BJ (cell line): ENCODE results near the gene WNT7A. TPM values are rescaled to one million over a fixed set of nuclear protein-coding genes. Genes with fewer than 3 reads are reported as not detected.

Experiments used
- CTCF ChIA-PET: fragments of 350-600 bp; formaldehyde crosslinking; extraction: SDS; loops from one replicate; lab custom pipeline; 2021; ENCODE audit warnings: antibody characterized with exemption, inconsistent platforms; lab: Yijun Ruan, JAX
- POLR2A ChIA-PET: fragments of 300-600 bp; sonication (Branson Sonifier 250); formaldehyde crosslinking; extraction: SDS; loops from one replicate; lab custom pipeline; 2021; ENCODE audit warnings: antibody characterized with exemption; lab: Charles Lee
- DNase-seq: peaks from one replicate; pipeline ENCODE4 v3.0.0-alpha.2; 2011; ENCODE audit warnings: low read depth
- H3K27me3 ChIP-seq: 2 replicates; pipeline ENCODE4 v1.6.0; 2011; ENCODE audit warnings: low read length; ENCODE audit not compliant: control insufficient read depth, insufficient read depth
- H3K36me3 ChIP-seq: 2 replicates; pipeline ENCODE4 v1.5.1; 2011; ENCODE audit warnings: low read length; ENCODE audit not compliant: control insufficient read depth, insufficient read depth
- H3K4me3 ChIP-seq: 2 replicates; pipeline ENCODE4 v1.5.1; 2011; ENCODE audit warnings: low read depth, mild to moderate bottlenecking, control low read depth, low read length
- polyA plus RNA-seq: library from polyadenylated mRNA; depleted of rRNA; stranded (reverse); fragments of >200 nt; gene quantifications from 2 replicates; pipeline ENCODE4 v1.2.3, GENCODE V29; 2011
- TF ChIP-seq, protein P1 (sequence below): IDR thresholded peaks from 2 replicates; pipeline ENCODE4 v1.5.1; 2011; ENCODE audit warnings: low read depth, mild to moderate bottlenecking, control low read depth, inconsistent platforms, low read length, moderate library complexity; ENCODE audit not compliant: insufficient read depth

Gene WNT7A
- polyA plus RNA-seq, 1 experiment = not detected

- Histone ChIP-seq H3K36me3 (no peaks in the 10 kb centered on the region), H3K4me3 (no peak overlapping the region), H3K27me3 (no peaks in the 10 kb centered on the region)
- POLR2A ChIA-PET = no interaction called here
- TF ChIP-seq, protein P1, sequence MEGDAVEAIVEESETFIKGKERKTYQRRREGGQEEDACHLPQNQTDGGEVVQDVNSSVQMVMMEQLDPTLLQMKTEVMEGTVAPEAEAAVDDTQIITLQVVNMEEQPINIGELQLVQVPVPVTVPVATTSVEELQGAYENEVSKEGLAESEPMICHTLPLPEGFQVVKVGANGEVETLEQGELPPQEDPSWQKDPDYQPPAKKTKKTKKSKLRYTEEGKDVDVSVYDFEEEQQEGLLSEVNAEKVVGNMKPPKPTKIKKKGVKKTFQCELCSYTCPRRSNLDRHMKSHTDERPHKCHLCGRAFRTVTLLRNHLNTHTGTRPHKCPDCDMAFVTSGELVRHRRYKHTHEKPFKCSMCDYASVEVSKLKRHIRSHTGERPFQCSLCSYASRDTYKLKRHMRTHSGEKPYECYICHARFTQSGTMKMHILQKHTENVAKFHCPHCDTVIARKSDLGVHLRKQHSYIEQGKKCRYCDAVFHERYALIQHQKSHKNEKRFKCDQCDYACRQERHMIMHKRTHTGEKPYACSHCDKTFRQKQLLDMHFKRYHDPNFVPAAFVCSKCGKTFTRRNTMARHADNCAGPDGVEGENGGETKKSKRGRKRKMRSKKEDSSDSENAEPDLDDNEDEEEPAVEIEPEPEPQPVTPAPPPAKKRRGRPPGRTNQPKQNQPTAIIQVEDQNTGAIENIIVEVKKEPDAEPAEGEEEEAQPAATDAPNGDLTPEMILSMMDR = no peak
- no peak for DNase-seq
- CTCF ChIA-PET = no interaction called here
Measured at GRCh38 chr3:13901935-13902584, 22.2 kb upstream of the WNT7A start.

GRCh38 chr3:13898346-13898745 is 18.5 kb upstream of the WNT7A start:
- TF ChIP-seq, protein P1 = no peak
- no peaks in the 10 kb centered on the region for H3K36me3 ChIP-seq
- no peaks in the 10 kb centered on the region; the same call in 1 of the 2 replicates for H3K27me3 ChIP-seq
- no peak for DNase-seq
- CTCF ChIA-PET = interaction anchor here (0.6 to 0.7 kb wide), 2 partner anchors 28 to 1023 kb away, joined by 3 read pairs; no protein-coding TSS in a partner anchor
- H3K4me3 ChIP-seq = no peak overlapping the region
- POLR2A ChIA-PET = interaction anchor here (0.6 kb wide), 1 partner anchor 12 kb away, joined by 5 read pairs; no protein-coding TSS in a partner anchor

- H3K27me3 ChIP-seq = no peaks in the 10 kb centered on the region; the same call in 1 of the 2 replicates
- peak overlapping the region; percentile 63; the same call in 1 of the 2 replicates for H3K4me3 ChIP-seq
- DNase-seq = no peak
- TF ChIP-seq, protein P1 = peak; percentile 82
- no peaks in the 10 kb centered on the region for H3K36me3 ChIP-seq
- CTCF ChIA-PET = interaction anchor here (0.6 to 2.7 kb wide), 26 partner anchors 9 to 1024 kb away, joined by 3 to 19 read pairs (median 3); partner anchors contain the start of genes CHCHD4 and TMEM43
- POLR2A ChIA-PET = no interaction called here
Measured at GRCh38 chr3:13896473-13897154, 16.7 kb upstream of the WNT7A start.

- POLR2A ChIA-PET = no interaction called here
Measured at GRCh38 chr3:13895155-13896105, 15.6 kb upstream of the WNT7A start.

More at GRCh38 chr3:13895155-13896105, 15.6 kb upstream of the WNT7A start:
- CTCF ChIA-PET = interaction anchor here (0.9 to 2.7 kb wide), 12 partner anchors 10 to 1026 kb away, joined by 3 to 19 read pairs (median 4); partner anchors contain the start of genes CHCHD4 and TMEM43
- DNase-seq = peak; percentile 65
- Histone ChIP-seq H3K36me3 (no peaks in the 10 kb centered on the region), H3K27me3 (no peaks in the 10 kb centered on the region; the same call in 1 of the 2 replicates), H3K4me3 (peak overlapping the region; percentile 63)
- TF ChIP-seq, protein P1 = no peak
